GM10847 (cell line): ENCODE data around the gene SLC23A2.
A peak's percentile ranks its signal among the peaks of the same experiment; 100 is the strongest.

Source experiments
- POLR2A ChIP-seq: IDR thresholded peaks from 2 replicates; pipeline ENCODE4 v1.6.1; 2011; ENCODE audit not compliant: insufficient read length; ENCODE audit errors: extremely low read depth

Gene SLC23A2

DNA sequence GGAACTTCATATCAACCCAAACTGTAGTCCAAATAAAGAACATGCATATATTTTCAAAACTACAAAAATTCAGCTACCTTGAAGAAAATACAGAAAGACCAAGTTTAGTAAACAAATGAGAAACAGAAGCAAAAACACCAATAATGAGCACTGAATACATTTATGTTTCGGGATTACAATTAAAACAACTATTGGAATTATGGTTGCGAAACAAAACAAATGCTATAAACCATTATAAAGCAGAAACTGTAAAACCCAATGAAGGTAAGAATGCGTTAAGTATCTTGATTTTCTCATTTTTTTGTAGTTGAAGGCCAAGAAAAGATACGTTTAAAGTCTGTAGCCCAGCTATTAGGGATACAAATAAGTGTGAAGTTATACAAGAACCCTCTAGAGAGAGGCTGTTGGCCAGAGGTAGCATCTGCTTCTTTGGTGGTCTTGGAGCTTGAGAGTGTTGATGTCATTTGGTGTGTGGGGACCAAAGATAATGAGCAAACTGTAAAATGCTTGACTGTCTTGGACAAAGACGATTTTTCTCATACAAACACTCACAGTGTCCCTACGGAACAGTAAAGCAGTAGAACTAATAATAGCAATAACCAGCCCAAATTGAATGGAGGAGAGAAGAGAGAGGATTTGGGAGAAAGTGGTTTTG, 168.1 kb downstream of the SLC23A2 start:
- TF ChIP-seq POLR2A: no peak

DNA sequence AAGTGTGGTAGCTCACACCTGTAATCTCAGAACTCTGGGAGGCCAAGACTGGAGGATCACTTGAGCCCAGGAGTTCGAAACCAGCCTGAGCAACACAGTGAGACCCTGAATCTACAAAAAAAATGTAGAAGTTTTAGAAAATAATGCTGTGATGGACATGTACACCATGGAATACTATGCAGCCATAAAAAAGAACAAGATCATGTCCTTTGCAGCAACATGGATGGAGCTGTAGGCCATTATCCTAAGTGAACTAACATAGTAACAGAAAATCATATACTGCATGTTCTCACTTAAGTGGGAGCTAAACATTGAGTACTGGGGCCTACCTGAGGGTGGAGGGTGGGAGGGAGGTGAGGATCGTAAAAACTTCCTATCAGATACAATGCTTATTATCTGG, 168.8 kb downstream of the SLC23A2 start:
- TF ChIP-seq POLR2A: no peak

DNA sequence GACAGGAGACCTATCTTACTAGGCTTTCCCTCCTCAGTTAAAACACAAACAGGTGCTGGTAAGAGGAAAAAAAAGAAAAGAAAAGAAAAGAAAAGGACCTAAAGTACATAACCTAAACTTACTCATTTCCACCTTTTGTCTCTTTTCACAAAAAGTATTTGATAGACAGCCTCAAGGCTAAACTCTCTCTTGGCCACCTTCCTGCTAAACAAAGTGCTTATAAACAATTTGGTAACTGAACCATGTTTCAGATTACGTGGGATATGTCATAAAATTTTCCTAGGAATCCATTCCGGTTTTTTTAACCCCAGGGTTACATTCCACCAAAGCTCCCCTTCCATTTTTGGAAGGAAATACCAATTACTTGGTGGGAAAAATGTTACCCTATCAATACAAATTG, 170.6 kb downstream of the SLC23A2 start:
- no peak for TF ChIP-seq POLR2A

DNA sequence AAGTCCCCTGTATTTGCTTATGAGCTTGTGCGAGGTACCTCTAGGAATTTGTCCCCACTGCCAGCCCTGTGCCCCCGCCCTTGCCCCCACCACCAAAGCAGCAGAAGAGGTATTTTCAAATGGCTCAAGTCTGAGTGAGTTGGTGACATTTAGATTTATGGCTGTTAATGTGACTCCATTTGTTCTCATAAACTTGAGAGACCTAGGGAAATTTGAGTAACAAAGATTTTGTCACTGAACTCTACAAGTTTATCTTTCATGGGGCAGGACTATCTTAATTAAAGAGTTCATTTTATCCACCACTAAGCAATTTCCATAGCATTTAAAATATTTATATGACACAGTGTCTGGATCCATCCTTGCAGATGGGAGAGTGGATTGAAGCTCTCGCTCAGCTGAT, 171.1 kb downstream of the SLC23A2 start:
- TF ChIP-seq POLR2A: no peak

DNA sequence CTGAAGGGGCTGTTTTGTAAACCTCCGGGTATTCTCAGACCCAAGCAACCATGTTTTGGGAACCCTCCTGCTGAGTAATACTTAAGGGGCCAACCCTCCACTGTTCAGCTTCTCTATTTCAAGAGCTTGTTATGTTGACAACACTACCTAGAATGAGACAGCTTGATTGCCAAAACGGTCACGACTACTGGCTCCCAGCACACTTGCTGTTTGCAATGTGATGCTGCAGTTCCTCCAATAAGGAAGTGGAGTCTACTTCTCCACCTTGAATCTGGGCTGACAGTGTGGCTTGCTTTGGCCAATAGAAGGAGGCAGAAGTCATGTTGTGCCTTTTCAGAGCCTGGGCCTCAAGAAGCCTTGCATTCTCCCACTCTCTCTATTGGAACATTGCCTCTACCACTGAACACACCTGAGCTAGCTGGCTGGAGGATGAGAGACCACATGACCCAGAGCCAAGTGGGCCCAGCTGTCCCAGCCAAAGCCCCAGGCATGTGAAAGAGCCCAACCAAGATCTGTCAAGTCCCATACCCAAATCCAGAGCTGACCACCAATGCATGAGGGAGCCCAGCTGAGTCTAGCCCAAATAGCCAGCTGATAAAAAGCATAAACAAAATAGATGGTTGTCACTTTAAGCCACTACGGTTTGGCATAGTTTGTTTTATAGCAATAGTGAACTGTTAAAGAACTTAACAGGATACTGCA, 171.6 kb downstream of the SLC23A2 start:
- no peak for TF ChIP-seq POLR2A

DNA sequence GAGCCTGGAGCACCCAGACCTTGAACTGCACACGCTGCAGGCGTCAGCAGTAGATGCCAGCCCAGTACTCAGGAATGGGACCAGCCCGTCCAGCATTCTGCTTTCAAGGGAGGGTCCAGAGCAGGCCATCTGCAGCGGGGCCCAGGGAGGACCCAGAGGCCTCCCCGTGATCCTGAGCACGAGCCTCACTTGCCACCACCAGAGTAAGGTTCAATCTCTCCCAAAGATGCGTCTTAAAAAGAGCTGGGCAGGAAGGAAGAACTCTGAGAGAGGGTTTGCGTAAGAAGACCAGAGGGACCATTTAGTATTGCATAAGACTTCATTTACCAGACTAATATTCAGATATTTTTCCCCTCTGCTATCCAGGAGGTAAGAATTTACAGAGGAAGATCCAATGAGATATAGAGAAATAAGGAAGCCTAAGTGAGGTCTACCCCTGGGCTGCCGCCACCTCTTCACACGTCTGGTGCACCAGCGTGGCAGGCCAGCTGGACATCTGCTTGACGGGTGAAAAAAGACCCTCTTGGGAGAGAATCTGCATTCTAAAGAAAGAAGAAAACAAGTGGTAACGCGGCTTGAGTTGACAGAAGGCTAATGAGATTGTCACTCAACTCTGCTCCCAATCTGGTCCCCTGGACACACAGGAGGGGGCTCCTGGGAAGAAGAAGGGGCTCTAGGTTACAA, 172.3 kb downstream of the SLC23A2 start:
- TF ChIP-seq POLR2A: no peak

DNA sequence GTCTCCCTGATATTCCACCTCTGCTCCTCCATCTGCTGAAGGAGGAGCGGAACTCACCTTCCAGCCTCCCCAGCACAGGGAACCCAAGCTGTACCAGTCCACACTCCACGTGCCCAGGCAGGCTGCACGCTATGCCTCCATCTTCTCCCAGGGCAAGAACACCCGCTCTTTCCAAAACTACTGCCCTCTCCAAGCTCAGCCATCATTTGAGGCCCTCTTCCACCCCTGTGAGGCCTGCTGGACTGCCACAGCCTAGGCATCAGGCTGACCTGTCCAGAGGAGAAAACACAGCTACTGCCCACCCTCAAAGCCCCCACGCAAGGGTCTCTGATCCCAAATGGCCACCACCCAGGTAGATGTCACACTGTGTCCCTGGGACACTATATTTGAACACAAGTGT, 179.7 kb downstream of the SLC23A2 start:
- no peak for TF ChIP-seq POLR2A

DNA sequence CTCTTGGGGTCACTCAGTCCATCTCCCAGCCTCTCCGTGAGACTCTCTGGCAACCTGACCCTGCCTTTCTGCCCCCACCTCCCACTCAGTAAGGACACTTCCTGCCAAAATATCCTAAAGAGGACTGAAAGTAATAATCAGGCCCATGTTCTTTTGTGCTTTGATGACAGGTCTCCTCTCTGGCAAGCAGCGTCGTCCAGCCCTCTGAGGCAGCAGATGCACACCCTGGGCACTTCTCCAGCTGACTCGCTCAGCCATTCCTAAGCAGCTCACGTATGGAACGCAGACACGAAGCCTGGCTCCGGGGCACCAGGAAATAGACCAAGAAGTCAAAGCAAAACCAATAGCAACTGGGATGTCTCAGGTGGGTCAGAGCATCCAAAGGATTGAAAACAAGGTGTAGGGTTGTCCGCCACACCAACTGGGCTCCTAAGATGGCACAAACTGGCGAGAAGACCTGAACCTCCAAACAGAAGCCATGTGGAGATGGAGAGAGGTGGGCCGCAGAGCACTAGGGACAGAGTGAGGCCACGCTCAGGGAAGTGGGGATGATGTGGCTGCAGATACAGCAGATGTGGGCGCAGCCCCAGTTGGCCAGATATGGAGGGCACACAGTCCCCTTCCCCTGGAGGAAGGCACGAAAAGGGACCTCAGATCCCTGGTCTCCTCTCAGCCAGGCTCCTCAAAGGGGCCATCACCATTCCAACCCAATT, 180.3 kb downstream of the SLC23A2 start:
- TF ChIP-seq POLR2A: no peak

DNA sequence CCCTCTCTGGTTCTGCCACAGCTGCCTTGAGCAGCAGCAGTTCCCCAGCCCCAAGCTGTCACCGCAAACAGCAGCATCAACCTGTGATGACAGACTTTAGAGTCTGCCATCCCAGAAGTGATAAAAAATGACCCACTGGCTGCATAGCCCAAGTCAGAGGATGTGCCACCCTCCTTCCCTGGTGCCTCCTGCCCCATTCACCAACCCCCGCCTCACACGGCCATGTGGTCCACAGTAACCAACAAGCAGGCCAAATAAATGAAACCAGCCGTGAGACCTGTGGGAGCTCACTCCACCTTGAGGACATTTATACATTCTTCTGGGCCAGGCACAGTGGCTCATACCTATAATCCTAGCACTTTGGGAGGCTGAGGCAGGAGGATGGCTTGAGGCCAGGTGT, 181.4 kb downstream of the SLC23A2 start:
- no peak for TF ChIP-seq POLR2A

DNA sequence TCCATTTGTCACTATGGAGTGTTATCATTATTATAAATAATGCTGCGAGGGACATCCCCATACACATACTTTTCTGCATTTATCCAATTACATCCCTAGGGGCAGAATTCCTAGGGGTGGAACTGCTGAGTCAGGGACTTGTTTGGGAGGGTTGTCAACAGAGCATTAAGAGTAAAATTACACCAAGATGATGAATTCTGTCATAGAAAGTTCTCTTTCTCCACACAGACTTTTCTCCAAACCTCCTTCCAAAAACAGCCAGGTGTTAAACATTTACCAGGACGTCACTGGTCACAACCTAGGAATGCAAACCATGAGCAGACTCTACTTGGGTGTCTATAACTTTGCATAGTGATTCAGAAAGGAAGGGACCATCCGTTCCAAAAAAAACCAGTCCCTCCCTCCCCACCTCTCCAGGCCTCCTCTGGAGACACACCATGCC, 184.1 kb downstream of the SLC23A2 start:
- no peak for TF ChIP-seq POLR2A

DNA sequence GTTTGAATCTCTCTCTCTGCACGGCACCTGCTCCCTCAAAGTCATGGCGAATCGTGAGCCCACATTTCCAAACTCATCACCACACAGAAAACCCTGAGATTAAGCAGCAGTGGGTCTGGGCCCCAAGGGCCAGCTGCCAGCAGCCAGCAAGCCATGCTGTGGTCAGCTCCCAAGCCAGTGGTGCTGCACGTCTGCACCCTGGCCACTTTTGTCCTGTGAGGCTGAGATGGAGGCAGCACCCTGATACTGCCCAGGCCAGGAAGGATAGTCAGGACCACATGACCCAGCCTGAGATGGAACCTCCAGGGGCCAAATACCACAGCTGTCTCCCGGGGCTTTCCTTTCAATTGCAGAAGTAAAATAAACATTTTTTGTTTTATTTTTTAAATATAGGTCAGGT, 185.7 kb downstream of the SLC23A2 start:
- TF ChIP-seq POLR2A: no peak

DNA sequence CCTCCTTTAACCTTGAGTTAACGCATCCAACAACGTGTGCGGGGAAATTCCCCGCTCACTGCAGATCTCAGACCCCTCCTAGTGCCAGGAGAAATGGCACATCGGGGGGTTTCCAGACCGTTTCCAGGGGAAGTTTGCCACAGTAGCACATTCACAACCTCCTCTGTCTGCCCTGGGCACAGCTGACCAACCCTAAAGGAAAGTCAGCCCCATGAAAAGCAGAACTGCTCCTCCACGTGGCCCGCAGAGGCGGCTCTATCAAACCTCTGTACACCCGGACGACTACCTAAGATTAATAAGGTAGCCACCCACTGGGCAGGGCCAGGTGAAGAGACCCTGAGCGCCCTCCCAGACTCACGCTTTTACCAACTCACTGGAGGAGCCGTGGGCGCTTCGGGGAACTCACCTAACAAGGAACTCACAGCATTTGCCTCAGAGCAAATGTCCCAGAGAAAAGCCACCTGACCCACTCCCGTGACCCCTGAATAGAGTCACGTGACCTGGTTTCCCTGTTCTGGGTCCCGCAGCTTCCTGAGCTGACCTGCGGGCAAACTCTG, 186.5 kb downstream of the SLC23A2 start:
- TF ChIP-seq POLR2A: no peak

DNA sequence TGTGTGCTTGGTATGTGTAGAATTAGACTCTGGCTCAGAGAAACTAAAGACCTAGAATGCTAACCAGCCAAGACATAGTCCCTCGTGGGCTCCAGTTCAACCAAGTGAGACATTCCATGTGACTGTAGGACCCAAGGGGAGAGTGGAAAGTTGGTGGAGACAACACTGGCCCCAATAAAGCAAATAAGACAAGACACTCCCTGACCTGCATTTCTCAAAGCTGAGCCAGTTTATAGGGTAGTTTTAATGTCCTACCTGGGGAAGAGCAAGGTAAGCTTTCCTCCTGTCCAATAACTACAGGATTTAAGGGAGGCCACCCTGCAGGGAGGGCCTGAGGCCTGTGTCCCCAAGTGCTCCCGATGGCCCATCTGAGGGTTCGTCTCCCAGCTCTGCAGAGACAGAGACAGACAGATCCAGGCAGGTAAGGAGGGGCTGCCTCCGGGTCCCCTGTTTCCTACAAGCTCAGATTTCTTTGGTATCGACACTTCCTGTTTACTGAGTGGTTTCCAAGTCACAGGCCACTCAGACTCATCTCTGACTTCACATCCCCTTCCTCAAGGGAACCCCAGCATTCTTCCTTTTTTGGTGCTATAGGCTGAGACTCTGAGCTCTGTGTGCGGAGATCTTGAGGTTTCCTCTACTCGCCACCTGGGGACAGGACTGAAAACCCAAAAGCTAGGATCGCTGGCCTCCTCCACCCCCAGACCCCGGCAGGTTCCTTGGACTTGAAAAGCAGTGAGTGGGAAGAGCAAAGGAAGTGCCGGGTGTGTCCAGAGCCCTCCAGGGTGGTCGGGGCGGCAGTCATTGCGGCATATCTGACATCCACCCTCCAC, 187.2 kb downstream of the SLC23A2 start:
- peak; percentile 26 for TF ChIP-seq POLR2A

DNA sequence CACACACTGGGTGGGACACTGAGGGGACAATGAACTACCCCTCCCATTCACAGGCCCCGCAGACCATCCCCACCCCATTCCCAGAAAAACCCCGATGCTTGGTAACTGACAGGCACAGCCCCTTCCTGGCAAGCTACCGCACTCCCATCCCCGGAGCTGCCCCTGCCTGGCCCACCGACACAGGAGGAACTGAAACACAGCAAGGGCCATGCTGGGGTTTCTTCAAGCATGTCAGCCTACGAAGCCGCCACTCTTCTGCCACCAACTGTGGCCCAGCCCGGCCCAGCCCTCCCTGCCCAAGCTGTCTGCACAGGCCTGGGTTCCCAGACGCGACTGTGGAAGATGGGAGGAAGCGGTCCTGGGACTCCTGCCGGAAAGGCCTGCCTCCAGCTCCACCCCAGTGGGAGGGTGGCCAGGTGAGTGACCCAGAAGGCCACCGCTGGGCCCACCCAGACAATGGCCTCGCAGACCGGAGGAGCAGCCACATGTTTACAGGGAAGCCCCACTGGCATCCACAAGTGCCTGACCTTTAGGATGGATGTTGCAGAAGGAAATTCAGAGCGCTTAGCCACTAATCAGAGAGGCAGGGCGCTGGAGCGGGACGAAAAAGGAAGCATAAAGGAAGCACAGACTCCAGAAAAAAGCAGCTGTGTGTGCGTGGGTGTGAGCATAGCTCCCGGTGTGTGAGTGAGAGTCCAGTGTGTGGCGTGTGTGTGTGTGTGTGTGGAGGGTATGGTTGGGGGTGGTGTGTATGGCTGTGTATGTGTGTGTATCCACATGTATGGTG, 188.0 kb downstream of the SLC23A2 start:
- peak; percentile 21 for TF ChIP-seq POLR2A

DNA sequence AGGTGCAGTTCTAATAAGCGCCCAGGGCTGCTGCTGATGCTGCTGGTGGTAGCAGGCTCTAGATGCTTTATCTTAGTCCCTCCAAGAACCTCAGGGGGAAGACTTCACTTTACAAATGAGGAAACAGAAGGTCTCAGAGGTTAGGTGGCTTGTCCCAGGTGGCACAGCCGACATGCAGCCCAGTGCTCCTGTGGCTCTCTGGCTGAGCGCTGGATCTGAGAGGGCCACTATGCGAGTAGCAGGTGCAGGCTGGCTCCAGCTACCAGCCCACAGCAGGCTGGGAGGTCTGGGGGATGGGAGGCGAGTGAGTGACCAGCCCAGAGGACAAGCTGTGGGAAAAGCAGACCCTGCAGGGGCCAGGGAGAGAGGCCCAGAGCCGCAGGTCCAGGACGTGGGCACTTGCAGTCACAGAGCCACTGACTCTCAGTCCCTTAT, 188.7 kb downstream of the SLC23A2 start:
- TF ChIP-seq POLR2A: no peak
